Sciatic nerve (tissue), 1 donor: ENCODE data around the gene CTSW. TPM values are rescaled to one million over a fixed set of nuclear protein-coding genes. Genes with fewer than 3 reads are reported as not detected.

Source experiments
- total RNA-seq: library from RNA; stranded (reverse); fragmentation: NEBNext Ultra II Directional; extraction: Animal tissue kit (Norgen Biotek cat#: 25700); gene quantifications from one replicate; pipeline ENCODE4 v1.2.1, GENCODE V29; 2021
- donor health status: DM: no; HTN: no; CAD: no.

CTSW gene
- total RNA-seq, 1 donor from 2014 or later, result 2.5 TPM

Other genes starting within 250 kb of the CTSW start
- 86.9 TPM for gene SIPA1, start 241.7 kb upstream of the CTSW start, total RNA-seq
- gene RELA, start 216.9 kb upstream of the CTSW start, total RNA-seq, result 95.6 TPM
- 81.5 TPM for gene KAT5, start 167.6 kb upstream of the CTSW start, total RNA-seq
- gene RNASEH2C, start 159.0 kb upstream of the CTSW start, total RNA-seq, result 42.5 TPM
- gene AP5B1, start 98.9 kb upstream of the CTSW start, total RNA-seq, result 12.9 TPM
- gene OVOL1, start 92.8 kb upstream of the CTSW start, total RNA-seq, result not detected
- 2.6 TPM for gene SNX32, start 45.9 kb upstream of the CTSW start, total RNA-seq
- gene CFL1, start 21.7 kb upstream of the CTSW start, total RNA-seq, result 437 TPM
- 46.9 TPM for gene MUS81, start 19.4 kb upstream of the CTSW start, total RNA-seq
- 88.4 TPM for gene EFEMP2, start 7.0 kb upstream of the CTSW start, total RNA-seq
- gene FIBP, start 8.6 kb downstream of the CTSW start, total RNA-seq, result 37.2 TPM
- 31.0 TPM for gene CCDC85B, start 10.8 kb downstream of the CTSW start, total RNA-seq
- gene FOSL1, start 20.6 kb downstream of the CTSW start, total RNA-seq, result 5.6 TPM
- 42.0 TPM for gene C11orf68, start 39.2 kb downstream of the CTSW start, total RNA-seq
- 69.8 TPM for gene DRAP1, start 39.6 kb downstream of the CTSW start, total RNA-seq
- not detected for gene TSGA10IP, start 65.6 kb downstream of the CTSW start, total RNA-seq
- gene SART1, start 81.9 kb downstream of the CTSW start, total RNA-seq, result 51.0 TPM
- gene EIF1AD, start 122.3 kb downstream of the CTSW start, total RNA-seq, result 24.7 TPM
- gene BANF1, start 122.7 kb downstream of the CTSW start, total RNA-seq, result 127 TPM
- 0.80 TPM for gene CST6, start 132.2 kb downstream of the CTSW start, total RNA-seq
- not detected for gene CATSPER1, start 146.6 kb downstream of the CTSW start, total RNA-seq
- gene GAL3ST3, start 169.3 kb downstream of the CTSW start, total RNA-seq, result not detected
- 154 TPM for gene SF3B2, start 172.5 kb downstream of the CTSW start, total RNA-seq
- gene PACS1, start 190.4 kb downstream of the CTSW start, total RNA-seq, result 80.3 TPM